Measurements from ENCODE around the gene ABHD17C.

DNA sequence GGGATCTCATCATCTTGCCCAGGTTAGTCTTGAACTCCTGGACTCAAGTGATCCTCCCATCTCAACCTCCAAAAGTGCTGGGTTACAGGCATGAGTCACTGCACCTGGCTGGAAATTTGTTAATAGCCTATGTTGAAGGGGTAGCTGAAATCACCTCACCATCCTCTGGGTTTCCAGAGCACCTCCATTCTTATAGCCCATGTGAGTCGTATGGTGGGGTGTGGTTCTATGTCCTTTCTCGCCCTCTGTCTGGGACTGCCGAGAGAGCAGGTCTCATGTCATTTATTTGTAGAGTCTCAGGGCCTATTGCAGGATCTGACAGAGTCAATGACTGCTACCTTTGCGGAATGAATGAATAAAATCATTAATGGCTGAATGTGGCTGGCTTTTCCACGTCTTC, 105.0 kb downstream of the ABHD17C start:
- TF ChIP-seq, protein P1, sequence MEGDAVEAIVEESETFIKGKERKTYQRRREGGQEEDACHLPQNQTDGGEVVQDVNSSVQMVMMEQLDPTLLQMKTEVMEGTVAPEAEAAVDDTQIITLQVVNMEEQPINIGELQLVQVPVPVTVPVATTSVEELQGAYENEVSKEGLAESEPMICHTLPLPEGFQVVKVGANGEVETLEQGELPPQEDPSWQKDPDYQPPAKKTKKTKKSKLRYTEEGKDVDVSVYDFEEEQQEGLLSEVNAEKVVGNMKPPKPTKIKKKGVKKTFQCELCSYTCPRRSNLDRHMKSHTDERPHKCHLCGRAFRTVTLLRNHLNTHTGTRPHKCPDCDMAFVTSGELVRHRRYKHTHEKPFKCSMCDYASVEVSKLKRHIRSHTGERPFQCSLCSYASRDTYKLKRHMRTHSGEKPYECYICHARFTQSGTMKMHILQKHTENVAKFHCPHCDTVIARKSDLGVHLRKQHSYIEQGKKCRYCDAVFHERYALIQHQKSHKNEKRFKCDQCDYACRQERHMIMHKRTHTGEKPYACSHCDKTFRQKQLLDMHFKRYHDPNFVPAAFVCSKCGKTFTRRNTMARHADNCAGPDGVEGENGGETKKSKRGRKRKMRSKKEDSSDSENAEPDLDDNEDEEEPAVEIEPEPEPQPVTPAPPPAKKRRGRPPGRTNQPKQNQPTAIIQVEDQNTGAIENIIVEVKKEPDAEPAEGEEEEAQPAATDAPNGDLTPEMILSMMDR (IDR thresholded peaks at IDR 0.05): no peak
- TF ChIP-seq POLR2A (IDR thresholded peaks at IDR 0.05): no peak

Measured in thyroid gland (tissue), 4 donors.